PC-3 (cell line): ENCODE measurements around the gene HNF4A. TPM values are rescaled to one million over a fixed set of nuclear protein-coding genes. Genes with fewer than 3 reads are reported as not detected.

Source experiments
- ATAC-seq: fragments of 200-7000 bp; cut with Tn5 transposase; 2 replicates; pipeline ENCODE4 v1.9.1; 2020; ENCODE audit warnings: mild to moderate bottlenecking, moderate library complexity
- BruUV-seq: library from RNA; stranded (reverse); fragments of 400-500 nt; replicated peaks from 2 replicates; lab custom pipeline; 2021; lab: Mats Ljungman, UMichigan
- CTCF ChIA-PET: fragments of 300-600 bp; sonication (Branson Sonifier 250); formaldehyde crosslinking; loops from one replicate; lab custom pipeline; 2022; ENCODE audit warnings: antibody characterized with exemption; lab: Charles Lee
- POLR2A ChIA-PET: fragments of 300-600 bp; sonication (Branson Sonifier 250); formaldehyde crosslinking; loops from one replicate; lab custom pipeline; 2022; ENCODE audit warnings: antibody characterized with exemption; ENCODE audit not compliant: unreplicated experiment; lab: Charles Lee
- DNase-seq: peaks from one replicate; pipeline ENCODE4 v3.0.0-alpha.2; 2015
- H2AFZ ChIP-seq: fragments of 300-600 bp; sonication (generic); 2 replicates; pipeline ENCODE4 v1.6.0; 2016; ENCODE audit warnings: antibody characterized with exemption, low read length
- H3F3A ChIP-seq: fragments of 300-600 bp; sonication (generic); one replicate; pipeline ENCODE4 v1.6.0; 2017; ENCODE audit warnings: antibody characterized with exemption, low read length, control low read depth, mild to moderate bottlenecking; ENCODE audit not compliant: unreplicated experiment
- H3K27ac ChIP-seq: fragments of 300-600 bp; sonication (generic); 2 replicates; pipeline ENCODE4 v1.5.1; 2016; ENCODE audit warnings: mild to moderate bottlenecking, low read length
- H3K27me3 ChIP-seq: fragments of 300-600 bp; sonication (generic); 2 replicates; pipeline ENCODE4 v1.6.1; 2016; ENCODE audit warnings: low read length, mixed read lengths
- H3K36me3 ChIP-seq: fragments of 300-600 bp; sonication (generic); 2 replicates; pipeline ENCODE4 v1.6.1; 2016; ENCODE audit warnings: low read depth, mixed run types, low read length, mixed read lengths
- H3K4me1 ChIP-seq: fragments of 300-600 bp; sonication (generic); 2 replicates; pipeline ENCODE4 v1.5.1; 2016; ENCODE audit warnings: low read length; ENCODE audit not compliant: insufficient read depth
- H3K4me2 ChIP-seq: fragments of 300-600 bp; sonication (generic); 2 replicates; pipeline ENCODE4 v1.6.0; 2016; ENCODE audit warnings: low read length
- H3K4me3 ChIP-seq: fragments of 300-600 bp; sonication (generic); 2 replicates; pipeline ENCODE4 v1.5.1; 2016; ENCODE audit warnings: mild to moderate bottlenecking, low read length, mixed read lengths
- H3K79me2 ChIP-seq: fragments of 300-600 bp; sonication (generic); 2 replicates; pipeline ENCODE4 v1.6.1; 2017; ENCODE audit warnings: low read length, mixed read lengths
- H3K9ac ChIP-seq: fragments of 300-600 bp; sonication (generic); 2 replicates; pipeline ENCODE4 v1.6.0; 2016; ENCODE audit warnings: mild to moderate bottlenecking, low read length
- H3K9me2 ChIP-seq: fragments of 300-600 bp; sonication (generic); replicated peaks from 2 replicates; pipeline ENCODE4 v1.6.1; 2016; ENCODE audit warnings: mixed run types, low read length, mixed read lengths
- H3K9me3 ChIP-seq: fragments of 300-600 bp; sonication (generic); 2 replicates; pipeline ENCODE4 v1.6.1; 2016; ENCODE audit warnings: low read length, mixed read lengths
- H4K20me1 ChIP-seq: fragments of 300-600 bp; sonication (generic); 2 replicates; pipeline ENCODE4 v1.6.1; 2016; ENCODE audit warnings: low read length, mixed read lengths
- CTCF ChIP-seq: fragments of 300-600 bp; sonication (generic); conservative IDR thresholded peaks from 2 replicates; pipeline ENCODE4 v1.5.1; 2017; ENCODE audit warnings: antibody characterized with exemption, low read depth, mild to moderate bottlenecking, low read length
- EZH2 ChIP-seq: fragments of 300-600 bp; sonication (generic); IDR thresholded peaks from one replicate; pipeline ENCODE4 v1.6.1; 2017; ENCODE audit warnings: antibody characterized with exemption, mild to moderate bottlenecking, low read length; ENCODE audit not compliant: unreplicated experiment
- EZH2phosphoT487 ChIP-seq: fragments of 300-600 bp; sonication (generic); IDR thresholded peaks from 2 replicates; pipeline ENCODE4 v1.6.1; 2018; ENCODE audit warnings: mild to moderate bottlenecking, antibody characterized with exemption, low read length, borderline replicate concordance
- intact Hi-C: fragments of 100-400 bp; cut with micrococcal nuclease; formaldehyde crosslinking; loops from 2 replicates; pipeline ENCODE4 v1.9.0; 2023
- total RNA-seq: library from RNA; depleted of rRNA; stranded (reverse); fragments of >200 nt; gene quantifications from 2 replicates; pipeline ENCODE4 v1.2.3, GENCODE V29; 2014

HNF4A gene
- total RNA-seq, 1 experiment from 2014 or later, result not detected

- ATAC-seq (no peak), DNase-seq (no peak)
- H3F3A ChIP-seq, result no peaks in the 10 kb centered on the region
- POLR2A ChIA-PET, result no interaction called here
- no peaks in the 10 kb centered on the region for H3K27me3 ChIP-seq
- H3K36me3 ChIP-seq, result no peaks in the 10 kb centered on the region
- H3K9me3 ChIP-seq, result no peaks in the 10 kb centered on the region
- no peaks in the 10 kb centered on the region for H3K4me1 ChIP-seq
- H3K9ac ChIP-seq, result no peak overlapping the region
- TF ChIP-seq EZH2phosphoT487, result no peak
- TF ChIP-seq EZH2, result no peak
- TF ChIP-seq CTCF, result no peak
- H3K4me3 ChIP-seq, result no peak overlapping the region
- no peaks in the 10 kb centered on the region for H3K79me2 ChIP-seq
- H3K27ac ChIP-seq, result no peak overlapping the region
- intact Hi-C loops, result no loop called here
- no peak overlapping the region for H2AFZ ChIP-seq
- no peaks in the 10 kb centered on the region for H3K9me2 ChIP-seq
- no peak overlapping the region for H3K4me2 ChIP-seq
- H4K20me1 ChIP-seq, result no peaks in the 10 kb centered on the region
- CTCF ChIA-PET, result no interaction called here
- BruUV-seq, result no TSS peak
Measured at GRCh38 chr20:44342248-44342647, 13.3 kb upstream of the HNF4A start.

GRCh38 chr20:44343162-44343675 lies 12.3 kb upstream of the HNF4A start:
- Histone ChIP-seq H3F3A (no peaks in the 10 kb centered on the region), H3K9ac (no peak overlapping the region), H3K79me2 (no peaks in the 10 kb centered on the region), H3K27ac (no peak overlapping the region), H3K4me2 (no peak overlapping the region), H2AFZ (no peak overlapping the region), H3K27me3 (no peaks in the 10 kb centered on the region), H3K4me1 (no peaks in the 10 kb centered on the region), H3K9me2 (no peaks in the 10 kb centered on the region), H3K9me3 (no peaks in the 10 kb centered on the region), H3K36me3 (no peaks in the 10 kb centered on the region), H4K20me1 (no peaks in the 10 kb centered on the region), H3K4me3 (no peak overlapping the region)
- no peak for DNase-seq
- intact Hi-C loops, result no loop called here
- no peak for ATAC-seq
- ChIA-PET POLR2A (no interaction called here), CTCF (no interaction called here)
- no peak for TF ChIP-seq EZH2phosphoT487
- no peak for TF ChIP-seq EZH2
- TF ChIP-seq CTCF, result no peak
- BruUV-seq, result no TSS peak

GRCh38 chr20:44344723-44345122 lies 10.8 kb upstream of the HNF4A start:
- no peak overlapping the region for H3K4me3 ChIP-seq
- ATAC-seq (no peak), DNase-seq (no peak)
- H3K27ac ChIP-seq, result no peak overlapping the region
- no peak overlapping the region for H3K4me2 ChIP-seq
- H3K27me3 ChIP-seq, result no peaks in the 10 kb centered on the region
- H3K4me1 ChIP-seq, result no peaks in the 10 kb centered on the region
- POLR2A ChIA-PET, result no interaction called here
- no TSS peak for BruUV-seq
- intact Hi-C loops, result no loop called here
- no peaks in the 10 kb centered on the region for H3F3A ChIP-seq
- H3K9me3 ChIP-seq, result no peaks in the 10 kb centered on the region
- TF ChIP-seq EZH2phosphoT487 (no peak), CTCF (no peak), EZH2 (no peak)
- no peak overlapping the region for H3K9ac ChIP-seq
- H3K9me2 ChIP-seq, result no peaks in the 10 kb centered on the region
- CTCF ChIA-PET, result no interaction called here
- no peak overlapping the region for H2AFZ ChIP-seq
- H4K20me1 ChIP-seq, result no peaks in the 10 kb centered on the region
- no peaks in the 10 kb centered on the region for H3K79me2 ChIP-seq
- H3K36me3 ChIP-seq, result no peaks in the 10 kb centered on the region
